ENCODE measurements around the gene ZC3HAV1.
"Not testable (repeated sequence)": the region's sequence is repeated elsewhere in the genome, so short reads cannot be mapped to it uniquely, and the experiment has no call there.

Gene ZC3HAV1

GRCh38 chr7:139087212-139087611, 22.3 kb downstream of the ZC3HAV1 start:
- no peak for DNase-seq (ENCODE audit: low read depth, low spot score)

GRCh38 chr7:139086454-139086853, 23.1 kb downstream of the ZC3HAV1 start:
- no peak for DNase-seq (ENCODE audit: low read depth, low spot score)

GRCh38 chr7:139084709-139085108, 24.8 kb downstream of the ZC3HAV1 start:
- no peak for DNase-seq (ENCODE audit: low read depth, low spot score)

- DNase-seq (ENCODE audit: low read depth, low spot score): no peak
Measured at GRCh38 chr7:139081584-139081983, 27.9 kb downstream of the ZC3HAV1 start.

GRCh38 chr7:139080905-139081304, 28.6 kb downstream of the ZC3HAV1 start:
- no peak for DNase-seq (ENCODE audit: low read depth, low spot score)

GRCh38 chr7:139079861-139080260, 29.7 kb downstream of the ZC3HAV1 start:
- DNase-seq (ENCODE audit: low read depth, low spot score): no peak

- DNase-seq (ENCODE audit: low read depth, low spot score): no peak
Measured at GRCh38 chr7:139078911-139079310, 30.6 kb downstream of the ZC3HAV1 start.

- no peak for DNase-seq (ENCODE audit: low read depth, low spot score)
Measured at GRCh38 chr7:139078399-139078798, 31.1 kb downstream of the ZC3HAV1 start.

GRCh38 chr7:139077706-139078105, 31.8 kb downstream of the ZC3HAV1 start:
- DNase-seq (ENCODE audit: low read depth, low spot score): not testable (repeated sequence)

GRCh38 chr7:139075871-139076686, 33.4 kb downstream of the ZC3HAV1 start:
- no peak for DNase-seq (ENCODE audit: low read depth, low spot score)

GRCh38 chr7:139075031-139075652, 34.4 kb downstream of the ZC3HAV1 start:
- peak; percentile 79 for DNase-seq (ENCODE audit: low read depth, low spot score)

GRCh38 chr7:139072796-139073195, 36.7 kb downstream of the ZC3HAV1 start:
- no peak for DNase-seq (ENCODE audit: low read depth, low spot score)

GRCh38 chr7:139071680-139072079, 37.8 kb downstream of the ZC3HAV1 start:
- DNase-seq (ENCODE audit: low read depth, low spot score): no peak

- no peak for DNase-seq (ENCODE audit: low read depth, low spot score)
Measured at GRCh38 chr7:139068544-139069399, 40.7 kb downstream of the ZC3HAV1 start.

GRCh38 chr7:139066315-139066714, 43.2 kb downstream of the ZC3HAV1 start:
- DNase-seq (ENCODE audit: low read depth, low spot score): no peak

- no peak for DNase-seq (ENCODE audit: low read depth, low spot score)
Measured at GRCh38 chr7:139065323-139065722, 44.2 kb downstream of the ZC3HAV1 start.

- no peak for DNase-seq (ENCODE audit: low read depth, low spot score)
Measured at GRCh38 chr7:139061416-139061815, 48.1 kb downstream of the ZC3HAV1 start.

- DNase-seq (ENCODE audit: low read depth, low spot score): no peak
Measured at GRCh38 chr7:139060695-139061237, 48.8 kb downstream of the ZC3HAV1 start.

GRCh38 chr7:139059905-139060304, 49.6 kb downstream of the ZC3HAV1 start:
- no peak for DNase-seq (ENCODE audit: low read depth, low spot score)

- DNase-seq (ENCODE audit: low read depth, low spot score): no peak
Measured at GRCh38 chr7:139058943-139059342, 50.6 kb downstream of the ZC3HAV1 start.

GRCh38 chr7:139055674-139056073, 53.8 kb downstream of the ZC3HAV1 start:
- no peak for DNase-seq (ENCODE audit: low read depth, low spot score)

GRCh38 chr7:139054656-139055055, 54.9 kb downstream of the ZC3HAV1 start:
- DNase-seq (ENCODE audit: low read depth, low spot score): not testable (repeated sequence)
